OCI-LY7 (cell line): ENCODE data around the gene HAUS6.

Experiments used
- EZH2phosphoT487 ChIP-seq: fragments of 200-600 bp; sonication (generic); IDR thresholded peaks from 2 replicates; pipeline ENCODE4 v1.6.1; 2018; ENCODE audit warnings: low read depth, borderline replicate concordance, mild to moderate bottlenecking, mixed run types, antibody characterized with exemption, low read length, moderate library complexity, mixed read lengths
- TF ChIP-seq, protein P1 (sequence below): fragments of 200-600 bp; sonication (generic); conservative IDR thresholded peaks from 2 replicates; pipeline ENCODE4 v1.5.1; 2014; ENCODE audit warnings: mild to moderate bottlenecking, antibody characterized with exemption, low read length, moderate library complexity, mixed read lengths

DNA sequence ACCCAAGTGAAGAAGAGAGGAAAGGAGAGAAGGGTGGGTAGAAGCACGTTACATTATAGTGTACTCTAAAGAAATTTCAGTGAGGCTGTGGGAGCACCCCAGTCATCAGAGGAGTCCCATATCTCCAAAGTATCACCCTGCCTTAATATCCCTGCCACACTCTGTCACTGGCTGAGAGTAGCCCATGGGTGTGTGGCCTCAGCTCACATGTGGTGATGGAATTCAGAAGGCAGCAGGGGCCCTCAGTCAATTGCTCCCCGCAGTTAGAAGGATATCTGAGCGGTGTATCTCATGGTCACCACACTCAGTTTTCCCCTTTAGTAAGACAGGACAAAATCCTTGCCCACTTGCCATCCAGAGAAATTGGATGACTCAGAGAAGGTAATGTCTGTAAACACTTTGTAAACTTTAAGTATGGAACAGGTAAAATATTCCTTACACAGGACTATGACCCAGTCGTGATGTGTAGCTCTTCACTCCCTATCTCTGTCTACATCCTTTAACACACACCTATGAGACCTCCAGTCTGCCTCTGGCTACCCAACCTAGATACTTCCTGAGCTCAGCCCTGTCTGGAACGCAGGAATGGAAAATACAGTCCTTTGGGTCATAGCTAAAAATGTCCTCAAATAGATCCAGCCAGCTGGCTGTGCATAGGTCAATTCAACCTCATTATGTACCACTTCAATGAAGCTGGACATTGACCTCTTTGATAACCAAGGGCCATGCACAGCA, 48.9 kb upstream of the HAUS6 start:
- TF ChIP-seq, protein P1, sequence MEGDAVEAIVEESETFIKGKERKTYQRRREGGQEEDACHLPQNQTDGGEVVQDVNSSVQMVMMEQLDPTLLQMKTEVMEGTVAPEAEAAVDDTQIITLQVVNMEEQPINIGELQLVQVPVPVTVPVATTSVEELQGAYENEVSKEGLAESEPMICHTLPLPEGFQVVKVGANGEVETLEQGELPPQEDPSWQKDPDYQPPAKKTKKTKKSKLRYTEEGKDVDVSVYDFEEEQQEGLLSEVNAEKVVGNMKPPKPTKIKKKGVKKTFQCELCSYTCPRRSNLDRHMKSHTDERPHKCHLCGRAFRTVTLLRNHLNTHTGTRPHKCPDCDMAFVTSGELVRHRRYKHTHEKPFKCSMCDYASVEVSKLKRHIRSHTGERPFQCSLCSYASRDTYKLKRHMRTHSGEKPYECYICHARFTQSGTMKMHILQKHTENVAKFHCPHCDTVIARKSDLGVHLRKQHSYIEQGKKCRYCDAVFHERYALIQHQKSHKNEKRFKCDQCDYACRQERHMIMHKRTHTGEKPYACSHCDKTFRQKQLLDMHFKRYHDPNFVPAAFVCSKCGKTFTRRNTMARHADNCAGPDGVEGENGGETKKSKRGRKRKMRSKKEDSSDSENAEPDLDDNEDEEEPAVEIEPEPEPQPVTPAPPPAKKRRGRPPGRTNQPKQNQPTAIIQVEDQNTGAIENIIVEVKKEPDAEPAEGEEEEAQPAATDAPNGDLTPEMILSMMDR, result no peak
- TF ChIP-seq EZH2phosphoT487, result no peak
